GM19099 (cell line): Measurements from ENCODE around the gene LRRC63.

Experiments used
- POLR2A ChIP-seq: IDR thresholded peaks from 3 replicates; pipeline ENCODE4 v1.6.1; 2011; ENCODE audit warnings: low read depth; ENCODE audit not compliant: insufficient read length; ENCODE audit errors: extremely low read depth

The LRRC63 gene

DNA sequence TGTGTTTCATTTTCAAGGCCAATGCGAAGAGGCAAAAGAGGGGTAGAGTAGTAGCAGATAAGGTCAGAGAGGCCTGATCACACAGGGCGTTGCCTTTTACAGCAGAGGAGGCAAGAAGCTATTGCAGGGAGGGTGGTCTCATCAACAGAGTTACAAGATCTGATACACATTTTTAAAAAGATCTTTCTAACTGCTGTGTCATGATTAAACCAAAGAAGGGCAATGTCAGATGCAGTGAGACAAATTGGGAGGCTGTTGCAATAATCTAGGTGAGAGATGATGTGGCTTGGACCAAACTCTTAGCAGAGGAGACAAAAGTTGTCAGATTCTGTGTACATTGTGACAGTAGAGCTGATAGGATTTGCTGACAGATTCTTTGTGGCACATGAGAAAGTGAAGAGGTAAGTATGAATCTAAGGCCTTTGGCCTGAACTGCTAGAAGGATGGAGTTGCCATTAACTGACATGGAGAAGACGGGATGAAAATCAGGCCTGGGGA is 13.0 kb upstream of the LRRC63 start:
- TF ChIP-seq POLR2A: no peak

DNA sequence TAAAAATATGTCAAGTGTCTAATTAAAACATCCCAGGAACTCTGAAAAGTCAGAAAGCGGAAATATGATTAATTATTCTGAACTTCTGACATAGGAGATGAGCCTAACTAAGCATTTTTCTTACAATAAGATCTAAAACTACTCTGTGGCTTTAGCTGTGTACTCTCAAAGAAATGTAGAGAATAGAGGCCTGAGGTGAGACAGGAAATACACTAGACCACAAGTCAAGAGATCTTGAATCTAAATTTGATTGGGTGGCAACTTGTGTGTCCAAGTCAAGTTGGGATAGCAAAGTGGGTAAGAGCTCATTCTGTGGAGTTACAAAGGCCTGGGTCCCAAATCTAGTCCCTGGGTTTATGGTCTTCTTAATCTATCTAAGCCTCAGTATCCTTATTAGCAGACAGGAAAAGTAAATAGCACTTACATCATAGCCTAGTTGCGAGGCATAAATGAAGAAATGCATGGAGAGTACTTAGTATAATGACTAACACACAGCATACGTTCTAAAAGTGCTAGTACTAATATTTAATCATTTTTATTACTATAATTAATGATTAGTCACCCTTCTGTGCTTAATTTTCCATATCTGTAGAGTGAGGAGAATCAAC is 9.4 kb upstream of the LRRC63 start:
- TF ChIP-seq POLR2A: no peak

DNA sequence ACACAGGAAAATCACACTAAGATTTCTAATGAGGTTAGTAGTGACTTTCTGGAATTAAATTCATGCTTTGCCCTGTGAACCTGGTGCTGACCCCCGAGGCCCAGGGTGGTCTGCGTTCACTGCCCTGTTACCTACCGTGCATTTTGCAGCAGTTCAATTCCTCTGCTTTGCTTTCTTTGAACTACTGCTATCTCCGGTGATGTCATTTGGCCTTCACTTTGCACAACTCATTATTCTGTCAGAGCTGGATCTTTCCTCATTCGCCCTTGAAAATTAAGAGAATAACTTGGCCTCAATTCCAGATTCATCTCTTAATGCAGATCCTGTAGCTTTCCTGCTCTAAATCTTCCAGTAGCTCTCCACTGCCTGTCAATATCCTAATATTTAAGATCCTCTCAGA is 8.8 kb upstream of the LRRC63 start:
- no peak for TF ChIP-seq POLR2A

DNA sequence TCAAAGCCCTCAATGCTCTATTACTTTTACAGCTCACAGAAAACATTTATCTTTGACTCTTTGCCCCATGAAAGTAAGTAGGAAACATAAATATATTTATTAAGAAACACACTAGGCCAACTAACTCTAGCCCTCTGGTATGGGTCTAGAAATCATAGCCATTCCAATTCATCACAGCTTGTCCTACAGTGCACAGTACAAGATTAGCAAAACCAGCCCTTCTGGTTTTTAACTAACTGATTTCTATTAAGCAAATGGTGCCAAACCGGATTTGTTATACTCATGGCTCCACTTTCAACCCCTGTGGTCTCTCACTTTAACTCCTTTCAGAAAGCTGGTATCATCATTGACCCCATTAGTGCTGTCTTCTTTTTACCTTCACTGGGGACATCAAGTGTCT is 5.6 kb upstream of the LRRC63 start:
- no peak for TF ChIP-seq POLR2A

DNA sequence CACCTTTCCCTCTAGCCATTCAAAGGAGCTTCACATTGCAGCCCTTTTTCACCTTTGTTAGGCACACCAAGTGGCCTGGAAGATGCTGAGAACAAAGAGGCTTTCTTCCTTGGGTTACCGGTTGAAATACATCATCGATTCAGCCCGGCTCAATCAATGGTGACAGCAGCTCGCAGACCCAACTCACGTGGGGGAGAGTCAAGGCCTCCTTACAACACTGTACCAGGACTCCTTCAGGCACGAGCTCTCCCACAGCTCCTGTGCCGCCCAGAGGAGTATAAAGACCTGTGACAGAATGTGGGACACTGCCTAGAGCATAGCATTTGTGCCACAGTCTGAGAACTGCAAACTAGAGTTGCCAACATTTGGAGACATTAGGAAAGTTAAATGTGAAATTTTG is 3.9 kb upstream of the LRRC63 start:
- TF ChIP-seq POLR2A: no peak

DNA sequence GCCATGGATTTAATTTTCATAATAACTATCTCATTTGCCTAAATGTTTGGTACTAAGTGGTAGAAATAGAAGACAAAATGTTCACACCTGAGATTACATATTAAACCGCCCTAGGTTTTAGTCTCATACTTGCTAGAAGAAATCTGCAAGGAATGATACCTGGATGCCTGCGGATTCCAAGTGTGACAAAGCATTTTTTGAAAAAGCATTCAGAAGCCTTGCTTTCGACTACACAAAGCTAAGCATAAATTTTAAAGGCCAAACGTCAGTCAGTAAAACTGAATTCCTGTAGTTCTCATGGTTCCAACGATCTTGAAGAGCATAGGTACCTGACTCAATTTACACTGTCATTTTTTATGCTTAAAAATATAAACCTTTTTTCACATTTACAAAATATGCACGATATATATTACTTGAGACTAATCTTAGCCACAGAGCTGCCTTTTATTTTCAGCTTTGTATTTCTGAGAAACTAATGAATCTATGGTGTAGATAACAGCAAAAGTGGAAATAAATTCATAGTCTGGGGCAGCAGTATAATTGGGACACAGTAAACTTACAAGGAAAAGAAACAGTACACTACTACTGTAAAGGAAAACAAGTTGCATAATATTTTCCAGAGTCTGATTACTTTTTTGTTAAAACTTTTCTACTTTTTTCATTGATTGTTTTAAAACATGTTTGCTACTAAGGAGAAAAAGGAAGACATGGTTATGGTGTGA is 1.2 kb upstream of the LRRC63 start:
- TF ChIP-seq POLR2A: no peak

DNA sequence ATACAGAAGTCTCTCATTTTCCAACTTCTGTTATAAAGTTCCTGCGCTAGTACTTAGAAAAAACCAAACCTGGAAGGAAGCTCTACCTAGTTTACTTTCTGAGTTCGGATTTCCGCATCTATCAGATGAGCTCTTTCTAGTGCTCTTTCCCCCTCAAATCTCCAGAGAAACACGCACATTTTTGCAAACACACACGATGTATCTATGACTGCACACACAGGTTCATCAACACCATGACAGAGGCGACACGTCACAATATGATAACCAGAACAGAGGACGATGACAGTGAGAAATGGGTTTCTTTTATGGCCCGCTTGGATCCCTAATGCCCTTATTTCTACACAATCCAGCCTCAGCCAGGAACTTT is 629 bp upstream of the LRRC63 start:
- no peak for TF ChIP-seq POLR2A

DNA sequence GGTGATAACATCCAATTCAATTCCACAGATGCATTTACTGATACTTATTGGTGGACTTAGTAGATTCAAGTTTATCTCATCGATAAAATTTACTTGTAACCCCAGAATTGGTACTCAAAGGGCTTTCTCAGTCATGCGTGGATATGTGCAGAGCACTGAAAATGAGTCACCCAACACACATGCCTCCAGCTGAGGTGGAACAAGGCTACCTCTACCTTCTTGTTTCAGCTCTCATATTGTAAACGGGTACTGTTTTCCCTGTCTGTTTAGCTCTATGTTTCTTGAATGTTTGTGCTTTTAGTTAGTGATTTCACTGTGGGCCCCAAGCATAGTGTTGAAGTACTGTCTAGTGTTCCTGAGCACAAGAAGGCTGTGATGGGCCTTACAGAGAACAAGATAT is 1.5 kb downstream of the LRRC63 start:
- TF ChIP-seq POLR2A: no peak

DNA sequence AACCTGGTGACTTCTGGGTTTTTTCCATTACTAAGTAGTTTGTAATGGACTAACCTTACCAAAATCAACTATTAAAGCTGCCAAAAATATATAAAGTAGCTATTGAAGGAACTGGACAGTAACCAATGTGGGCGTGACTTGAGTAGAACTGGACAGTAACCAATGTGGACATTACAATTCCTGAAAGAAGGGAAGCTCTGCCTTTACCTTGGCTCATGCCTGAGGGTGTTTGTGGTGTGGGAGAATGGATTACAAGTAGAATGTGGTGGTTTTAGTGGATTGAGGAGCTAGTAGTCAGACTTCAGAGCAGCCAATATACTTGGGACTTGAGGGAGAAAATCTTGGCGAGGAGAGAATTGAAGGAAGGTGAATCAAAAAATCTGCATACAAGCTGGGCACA is 17.5 kb downstream of the LRRC63 start:
- TF ChIP-seq POLR2A: no peak

DNA sequence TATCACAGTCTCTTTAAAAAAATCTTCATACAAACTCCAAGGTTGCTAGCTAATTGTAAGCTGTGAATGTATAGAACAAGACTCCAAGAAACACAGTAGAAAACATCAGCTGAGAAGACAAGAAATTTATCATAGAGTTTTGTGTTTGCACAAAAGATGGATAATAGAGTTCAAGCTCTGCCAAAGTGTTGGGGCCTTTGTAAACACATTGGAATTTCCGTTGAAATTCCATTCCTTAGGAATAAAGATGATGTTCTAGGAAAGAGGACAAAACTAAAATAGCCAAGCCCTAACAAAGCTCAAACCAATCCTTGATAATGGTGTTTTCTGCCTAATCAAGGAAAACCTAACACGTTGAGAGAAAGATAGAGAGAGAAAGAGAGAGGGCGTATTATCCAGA is 20.6 kb downstream of the LRRC63 start:
- TF ChIP-seq POLR2A: no peak

DNA sequence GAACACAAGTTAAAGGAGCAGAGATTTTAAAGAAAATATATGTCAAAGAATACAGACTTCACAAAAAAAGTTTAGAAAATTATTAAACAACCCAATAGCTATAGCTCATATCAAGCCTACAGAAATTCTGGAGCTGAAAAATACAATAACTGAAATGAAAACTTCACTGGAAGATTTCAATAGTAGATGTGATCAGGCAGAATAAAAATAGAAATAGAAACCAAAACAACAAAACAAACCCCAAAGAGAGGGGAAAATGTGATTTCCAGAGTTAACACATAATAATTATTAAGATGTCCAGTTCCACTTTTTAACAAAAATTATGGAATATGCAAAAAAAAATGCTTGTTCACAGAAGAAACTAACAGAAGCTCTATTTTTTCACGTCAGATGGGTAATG is 23.6 kb downstream of the LRRC63 start:
- no peak for TF ChIP-seq POLR2A

DNA sequence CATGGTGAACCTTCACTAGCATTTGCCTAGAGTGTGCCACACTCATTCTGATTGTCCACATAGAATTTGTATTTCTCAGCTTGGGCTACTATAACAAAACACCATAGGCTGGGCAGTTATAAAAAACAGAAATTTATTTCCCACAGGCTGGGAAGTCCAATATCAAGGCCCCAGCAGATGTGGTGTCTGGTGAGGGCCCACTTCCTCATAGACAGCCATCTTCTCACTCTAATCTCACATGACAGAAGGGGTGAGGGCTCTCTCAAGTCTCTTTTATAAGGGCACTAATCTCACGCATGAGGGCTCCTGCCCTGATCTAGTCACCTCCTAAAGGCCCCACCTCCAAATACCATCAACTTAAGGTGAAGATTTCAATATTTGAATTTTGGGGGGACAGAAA is 53.6 kb downstream of the LRRC63 start:
- TF ChIP-seq POLR2A: no peak

DNA sequence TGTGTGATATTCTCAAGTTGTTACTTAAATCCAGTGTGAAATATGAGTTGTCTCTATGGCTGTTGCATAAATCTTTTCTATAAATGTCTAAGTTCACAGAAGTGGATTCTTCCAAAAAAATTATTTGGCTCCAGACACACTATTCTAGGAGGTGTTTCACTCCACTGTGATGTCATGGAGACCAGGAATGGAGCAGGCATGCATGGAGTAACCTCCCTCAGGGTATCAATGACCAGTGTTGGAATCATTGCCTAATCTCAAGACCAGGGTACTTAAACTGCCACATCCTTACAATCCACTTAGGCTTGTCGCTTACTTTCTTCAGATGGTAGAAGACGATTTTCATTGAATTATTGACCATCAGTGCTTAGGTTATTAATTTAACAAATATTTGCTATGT is 55.4 kb downstream of the LRRC63 start:
- no peak for TF ChIP-seq POLR2A

DNA sequence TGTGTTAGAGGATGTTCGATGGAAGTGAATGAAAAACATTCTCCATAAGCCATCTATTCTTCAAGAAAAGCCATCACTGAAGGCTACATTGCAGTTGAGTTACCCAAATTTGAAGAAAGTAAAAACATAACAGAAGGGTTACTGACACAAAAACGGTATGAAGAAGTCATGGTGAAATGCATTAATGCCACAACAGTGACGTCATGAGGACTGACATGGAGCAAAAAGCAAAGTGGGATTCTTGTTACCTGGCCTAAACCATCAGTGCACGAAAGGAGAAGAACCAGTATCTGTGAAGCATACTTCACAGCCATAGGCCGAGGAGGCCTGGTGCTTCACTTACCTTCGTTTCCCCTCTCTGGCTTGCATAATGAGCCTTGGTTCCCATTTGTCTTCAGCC is 58.7 kb downstream of the LRRC63 start:
- no peak for TF ChIP-seq POLR2A

DNA sequence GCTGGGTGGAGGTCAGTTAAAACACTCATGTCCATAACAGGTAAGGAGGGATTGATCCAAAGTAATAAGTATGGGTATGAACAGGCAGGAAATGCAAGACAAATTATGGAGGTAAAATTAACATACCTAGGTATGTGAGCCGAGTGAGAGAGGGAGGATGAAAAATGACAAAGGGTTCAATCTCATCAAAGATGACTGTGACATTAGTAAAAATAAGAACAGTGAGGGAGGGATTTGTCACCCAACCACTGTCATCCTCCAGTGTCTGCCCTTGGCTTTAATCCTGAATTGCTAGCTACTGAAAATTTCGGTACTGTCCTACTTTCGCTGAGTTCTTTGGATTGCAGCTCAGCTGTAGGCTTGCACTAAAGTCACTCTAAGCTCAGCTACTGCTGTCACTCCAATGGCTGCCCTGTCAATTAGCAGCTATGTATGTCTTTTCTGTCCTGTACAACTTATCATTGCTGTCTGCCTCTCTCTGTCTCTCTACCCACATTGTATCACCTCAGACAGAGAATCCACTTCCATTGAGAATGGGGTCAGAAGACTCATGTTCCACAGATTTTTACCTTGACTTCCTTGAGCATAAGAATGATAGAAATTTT is 62.5 kb downstream of the LRRC63 start:
- TF ChIP-seq POLR2A: no peak

DNA sequence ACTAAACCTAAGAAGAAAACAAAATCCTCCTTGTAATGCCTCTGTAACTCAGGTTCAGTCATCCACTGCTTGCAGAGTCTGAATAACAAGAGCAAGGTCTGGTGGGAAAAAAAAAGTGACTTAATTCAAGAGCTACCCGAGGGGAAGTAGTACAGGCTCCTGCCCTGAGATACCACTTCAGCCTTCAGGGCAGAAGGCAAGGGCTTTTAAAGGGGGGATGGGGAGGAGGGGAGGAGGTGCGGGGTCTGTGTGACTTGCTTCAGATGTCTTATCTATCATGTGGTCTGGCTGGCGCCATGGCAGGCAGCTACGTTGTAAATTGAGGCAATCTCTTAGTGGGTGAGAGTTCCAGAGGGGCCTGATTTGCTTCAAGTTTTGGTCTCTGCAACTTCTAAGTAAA is 66.7 kb downstream of the LRRC63 start:
- TF ChIP-seq POLR2A: no peak
